Coronary artery (tissue), 2 donors: ENCODE measurements around the gene GNAI2.
A peak's percentile ranks its signal among the peaks of the same experiment; 100 is the strongest.

ENCODE experiments used
- DNase-seq: peaks from one replicate; pipeline ENCODE4 v3.0.0-alpha.2; 2017; ENCODE audit warnings: low spot score
- H3K27ac ChIP-seq, 2 donors: fragments of 200-600 bp; sonication (generic); one replicate each; pipeline ENCODE4 v1.5.1; 2016 to 2019
- H3K4me3 ChIP-seq: fragments of 200-600 bp; sonication (generic); 2 replicates; pipeline ENCODE4 v1.5.1; 2016; ENCODE audit warnings: mild to moderate bottlenecking, moderate library complexity
- CTCF ChIP-seq: fragments of 200-600 bp; sonication (generic); IDR thresholded peaks from one replicate; pipeline ENCODE4 v1.5.1; 2019; ENCODE audit warnings: antibody characterized with exemption

GNAI2 gene

DNA sequence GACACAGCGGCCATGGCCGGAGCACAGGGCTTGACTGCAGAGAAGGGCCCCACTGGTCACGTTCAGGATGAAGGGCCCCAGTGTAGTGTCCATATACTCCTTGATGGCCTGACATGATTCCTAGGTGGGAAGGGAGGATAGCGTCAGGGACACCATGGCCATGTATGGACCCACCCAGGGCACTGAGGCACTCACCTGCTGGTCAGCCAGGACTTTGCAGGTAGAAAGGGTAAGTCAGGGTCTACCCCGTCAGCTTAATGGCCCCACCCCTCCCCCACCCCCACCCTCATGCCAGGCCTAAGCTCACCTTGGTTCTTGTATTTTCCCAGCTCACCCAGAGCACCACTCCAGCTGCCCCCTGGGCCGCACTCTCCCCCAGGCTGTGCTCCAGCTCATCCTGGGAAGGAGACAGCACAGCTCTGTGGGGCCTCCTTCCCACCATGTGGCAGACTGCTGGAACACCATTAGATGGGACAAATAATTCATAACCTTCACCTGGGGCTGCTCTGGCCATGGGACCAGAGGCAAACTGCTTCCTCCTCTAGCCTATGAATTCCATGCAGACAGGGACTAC lies 64.8 kb downstream of the GNAI2 start:
- H3K4me3 ChIP-seq, result peak overlapping the region; percentile 74
- DNase-seq, result peak; percentile 78
- H3K27ac ChIP-seq, result peak overlapping the region; percentile 91 to 92
- no peak for TF ChIP-seq CTCF

DNA sequence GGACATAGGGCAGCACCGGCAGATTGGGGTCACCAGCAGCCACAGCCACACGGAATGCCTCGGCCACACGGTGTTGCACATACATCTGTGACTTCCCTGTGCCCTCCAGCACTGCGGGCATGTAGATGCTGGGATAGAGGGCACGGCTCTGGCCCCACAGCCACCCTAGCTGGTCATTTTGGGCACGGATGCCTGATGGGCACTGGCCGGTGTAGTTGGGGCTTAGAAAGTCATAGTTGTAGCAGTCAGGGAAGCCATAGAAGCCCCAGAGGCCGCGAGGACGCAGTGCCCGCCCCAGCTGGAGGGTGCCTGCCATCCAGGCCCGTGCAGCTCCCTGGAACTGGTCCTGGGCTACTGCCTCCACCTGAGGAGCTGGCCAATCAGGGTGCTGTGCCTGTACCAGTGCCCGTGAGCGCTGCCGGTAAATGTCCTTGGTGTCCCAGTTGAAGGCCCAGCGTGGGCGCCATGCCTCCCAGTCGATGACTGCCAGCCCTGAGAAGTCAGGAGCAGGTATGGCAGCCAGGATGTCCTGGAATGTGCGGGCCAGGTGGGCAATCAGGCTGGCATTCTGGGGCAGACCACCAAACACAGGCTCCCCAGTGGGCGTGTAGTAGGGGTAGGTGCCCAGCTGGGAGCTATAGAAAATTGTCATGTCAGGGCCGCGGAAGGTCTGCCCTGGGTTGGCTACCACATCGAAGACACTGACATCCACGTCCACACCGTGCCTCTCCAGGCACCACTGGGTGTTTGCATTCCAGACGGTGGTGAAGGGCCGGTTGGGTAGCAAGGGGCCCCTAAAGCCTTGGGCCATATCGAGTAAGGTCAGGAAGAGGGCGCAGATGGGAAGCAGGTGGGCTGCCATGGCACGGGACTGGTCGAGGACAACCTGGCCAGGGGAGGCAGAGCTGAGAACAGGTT lies 66.3 kb downstream of the GNAI2 start:
- Histone ChIP-seq H3K27ac (peak overlapping the region; percentile 23 to 81), H3K4me3 (peak overlapping the region; percentile 48)
- DNase-seq, result peak; percentile 75
- no peak for TF ChIP-seq CTCF

DNA sequence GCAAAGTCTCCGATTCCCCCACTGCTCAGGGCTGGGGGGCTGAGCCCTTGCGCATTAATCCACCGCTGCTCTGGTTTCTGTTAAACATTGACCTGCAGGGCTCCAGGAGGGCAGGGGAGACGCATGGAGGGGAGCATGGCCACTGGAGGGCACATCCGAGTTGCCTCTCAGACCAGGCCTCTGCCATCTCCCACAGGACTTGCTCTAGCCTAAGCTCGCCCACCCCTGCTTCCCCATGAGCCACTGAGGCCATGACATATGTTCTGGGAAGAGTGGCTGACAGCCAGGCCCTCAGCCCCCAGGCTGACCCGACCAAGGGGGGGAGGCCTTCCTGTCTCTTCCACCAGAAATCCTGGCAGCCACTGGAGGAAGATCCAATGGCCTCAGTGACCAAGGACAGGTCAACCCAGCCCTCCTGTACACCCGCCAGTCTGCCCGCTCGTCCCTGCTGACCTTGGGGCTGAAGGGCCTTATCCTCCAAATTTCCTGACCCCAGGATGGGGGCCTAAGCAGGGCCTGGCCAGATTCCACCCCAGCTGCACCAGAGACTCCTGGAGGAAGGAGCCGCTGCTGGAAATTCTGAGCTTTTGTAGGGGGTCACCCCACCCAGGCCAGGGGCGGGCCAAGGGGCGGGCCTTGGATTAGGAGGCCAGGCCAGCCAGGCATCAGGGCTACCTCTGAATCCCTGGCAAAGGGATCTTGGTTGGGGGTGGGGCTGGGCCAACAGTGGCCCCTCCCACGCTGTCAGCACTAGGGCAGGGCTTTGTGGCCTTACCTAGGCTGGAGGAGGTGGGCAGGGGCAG lies 67.2 kb downstream of the GNAI2 start, which contains the start of gene HYAL1:
Gene HYAL1 (minus strand): TSS at position 562 of the 803 bp plus-strand sequence. CDS start 618 bp downstream, outside the sequence.
- peak; percentile 82 for DNase-seq
- peak within 1 kb of the TSS; percentile 23 to 81 for H3K27ac ChIP-seq

DNA sequence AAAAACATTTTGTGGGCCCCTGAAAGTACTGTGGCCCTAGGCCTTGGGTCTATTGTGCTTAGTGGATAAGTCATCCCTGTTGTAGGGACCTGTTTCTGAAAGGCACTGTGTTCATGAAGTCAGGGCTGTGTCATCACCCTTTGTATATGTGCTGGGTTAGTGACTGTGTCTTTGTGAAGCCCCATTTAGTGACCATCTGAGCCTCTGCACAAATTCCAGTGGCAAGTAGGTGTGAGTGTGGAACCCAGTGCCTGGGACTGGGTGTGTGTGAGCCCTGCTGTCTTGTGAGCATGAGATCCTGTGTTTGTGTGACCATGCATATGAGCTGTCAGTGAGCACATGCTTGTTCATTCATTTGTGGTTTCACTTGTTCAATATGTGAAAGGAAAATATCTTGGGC lies 68.6 kb downstream of the GNAI2 start:
- TF ChIP-seq CTCF, result no peak
- DNase-seq, result no peak

More for the DNA sequence above, 67.2 kb downstream of the GNAI2 start, which contains the start of gene HYAL1:
- peak within 1 kb of the TSS; percentile 48 for H3K4me3 ChIP-seq
- TF ChIP-seq CTCF, result no peak

More for the DNA sequence above, 68.6 kb downstream of the GNAI2 start:
- Histone ChIP-seq H3K27ac (no peak overlapping the region), H3K4me3 (no peak overlapping the region)
